Hepatocyte (in vitro differentiated cells): ENCODE data around the gene DLG2. TPM values are rescaled to one million over a fixed set of nuclear protein-coding genes. Genes with fewer than 3 reads are reported as not detected.
A peak's percentile ranks its signal among the peaks of the same experiment; 100 is the strongest.

ENCODE experiments used
- DNase-seq: peaks from one replicate; pipeline ENCODE4 v3.0.0-alpha.2; 2016; ENCODE audit warnings: low spot score
- H2AFZ ChIP-seq: fragments of 200-600 bp; sonication (generic); 2 replicates; pipeline ENCODE4 v1.6.0; 2016; ENCODE audit warnings: antibody characterized with exemption, mild to moderate bottlenecking
- H3K27ac ChIP-seq: fragments of 200-600 bp; sonication (generic); 2 replicates; pipeline ENCODE4 v1.5.1; 2016; ENCODE audit warnings: mild to moderate bottlenecking
- H3K27me3 ChIP-seq: fragments of 200-600 bp; sonication (generic); 2 replicates; pipeline ENCODE4 v1.6.1; 2016
- H3K36me3 ChIP-seq: fragments of 200-600 bp; sonication (generic); replicated peaks from 2 replicates; pipeline ENCODE4 v1.5.1; 2016; ENCODE audit warnings: low read depth; ENCODE audit not compliant: insufficient read depth
- H3K4me1 ChIP-seq: fragments of 200-600 bp; sonication (generic); 2 replicates; pipeline ENCODE4 v1.5.1; 2016; ENCODE audit warnings: mild to moderate bottlenecking, moderate library complexity; ENCODE audit not compliant: insufficient read depth
- H3K4me2 ChIP-seq: fragments of 200-600 bp; sonication (generic); 2 replicates; pipeline ENCODE4 v1.6.0; 2016
- H3K4me3 ChIP-seq: fragments of 200-600 bp; sonication (generic); 2 replicates; pipeline ENCODE4 v1.5.1; 2016; ENCODE audit warnings: mild to moderate bottlenecking
- H3K79me2 ChIP-seq: fragments of 200-600 bp; sonication (generic); 2 replicates; pipeline ENCODE4 v1.6.0; 2017; ENCODE audit warnings: mild to moderate bottlenecking
- H3K9me2 ChIP-seq: fragments of 200-600 bp; sonication (generic); replicated peaks from 2 replicates; pipeline ENCODE4 v1.6.0; 2017; ENCODE audit warnings: mild to moderate bottlenecking; ENCODE audit not compliant: insufficient read depth
- H3K9me3 ChIP-seq: fragments of 200-600 bp; sonication (generic); 2 replicates; pipeline ENCODE4 v1.5.1; 2016; ENCODE audit warnings: low read depth, mild to moderate bottlenecking
- H4K20me1 ChIP-seq: fragments of 200-600 bp; sonication (generic); 2 replicates; pipeline ENCODE4 v1.6.0; 2016; ENCODE audit warnings: mild to moderate bottlenecking; ENCODE audit not compliant: insufficient read depth, poor library complexity, severe bottlenecking
- CTCF ChIP-seq: fragments of 200-600 bp; sonication (generic); IDR thresholded peaks from 2 replicates; pipeline ENCODE4 v1.5.1; 2016; ENCODE audit warnings: antibody characterized with exemption, mild to moderate bottlenecking; ENCODE audit not compliant: poor library complexity
- EZH2 ChIP-seq: fragments of 200-600 bp; sonication (generic); IDR thresholded peaks from 2 replicates; pipeline ENCODE4 v1.6.1; 2016; ENCODE audit warnings: antibody characterized with exemption, mild to moderate bottlenecking, borderline replicate concordance
- EZH2phosphoT487 ChIP-seq: fragments of 200-600 bp; sonication (generic); IDR thresholded peaks from one replicate; pipeline ENCODE4 v1.6.1; 2018; ENCODE audit warnings: antibody characterized with exemption, mild to moderate bottlenecking, low read depth, moderate library complexity; ENCODE audit not compliant: unreplicated experiment, severe bottlenecking
- WGBS: methylation state at CpG from one replicate; pipeline ENCODE4 v1.1.6; 2016; ENCODE audit warnings: low lambda C conversion rate; ENCODE audit errors: missing lambda C conversion rate; 5-methylcytosine and 5-hydroxymethylcytosine counted together
- polyA plus RNA-seq: library from polyadenylated mRNA; unstranded; fragments of >200 nt; fragmentation: Nextera tagmentation; extraction: Ambion mirVana; gene quantifications from 2 replicates; pipeline ENCODE4 v1.2.1, GENCODE V29; 2016
- total RNA-seq: library from RNA; depleted of rRNA; stranded (reverse); fragments of >200 nt; gene quantifications from 2 replicates; pipeline ENCODE4 v1.2.3, GENCODE V29; 2014

The DLG2 gene
- total and polyA plus RNA-seq, 2 experiments from 2014 or later = 2.6 to 6.8 TPM

- no peak overlapping the region for H3K27ac ChIP-seq
- no peaks in the 10 kb centered on the region for H3K9me3 ChIP-seq
- H3K4me1 ChIP-seq = no peaks in the 10 kb centered on the region
- no peak overlapping the region for H2AFZ ChIP-seq
- H3K36me3 ChIP-seq = no peaks in the 10 kb centered on the region
- TF ChIP-seq CTCF (no peak), EZH2phosphoT487 (no peak), EZH2 (no peak)
- no peaks in the 10 kb centered on the region for H3K79me2 ChIP-seq
- no peak for DNase-seq
- H3K4me3 ChIP-seq = no peak overlapping the region
- no peaks in the 10 kb centered on the region for H3K9me2 ChIP-seq
- no peaks in the 10 kb centered on the region for H4K20me1 ChIP-seq
- no peaks in the 10 kb centered on the region for H3K27me3 ChIP-seq
- no peak overlapping the region for H3K4me2 ChIP-seq
These were observed 942.0 kb downstream of the DLG2 start for GRCh38 chr11:84685149-84685548.

- no peak overlapping the region for H3K4me3 ChIP-seq
- no peak overlapping the region for H3K4me2 ChIP-seq
- no peaks in the 10 kb centered on the region for H3K36me3 ChIP-seq
- no peaks in the 10 kb centered on the region for H3K79me2 ChIP-seq
- H4K20me1 ChIP-seq = no peaks in the 10 kb centered on the region
- no peaks in the 10 kb centered on the region for H3K4me1 ChIP-seq
- H2AFZ ChIP-seq = no peak overlapping the region
- no peaks in the 10 kb centered on the region for H3K27me3 ChIP-seq
- no peaks in the 10 kb centered on the region for H3K9me2 ChIP-seq
- H3K9me3 ChIP-seq = no peaks in the 10 kb centered on the region
- H3K27ac ChIP-seq = no peak overlapping the region
- TF ChIP-seq EZH2 (no peak), EZH2phosphoT487 (no peak), CTCF (no peak)
- DNase-seq = no peak
- 80% methylated on average over 2 of the region's 2 CpGs for WGBS
These were observed 945.7 kb downstream of the DLG2 start for GRCh38 chr11:84681456-84681855.

DNA sequence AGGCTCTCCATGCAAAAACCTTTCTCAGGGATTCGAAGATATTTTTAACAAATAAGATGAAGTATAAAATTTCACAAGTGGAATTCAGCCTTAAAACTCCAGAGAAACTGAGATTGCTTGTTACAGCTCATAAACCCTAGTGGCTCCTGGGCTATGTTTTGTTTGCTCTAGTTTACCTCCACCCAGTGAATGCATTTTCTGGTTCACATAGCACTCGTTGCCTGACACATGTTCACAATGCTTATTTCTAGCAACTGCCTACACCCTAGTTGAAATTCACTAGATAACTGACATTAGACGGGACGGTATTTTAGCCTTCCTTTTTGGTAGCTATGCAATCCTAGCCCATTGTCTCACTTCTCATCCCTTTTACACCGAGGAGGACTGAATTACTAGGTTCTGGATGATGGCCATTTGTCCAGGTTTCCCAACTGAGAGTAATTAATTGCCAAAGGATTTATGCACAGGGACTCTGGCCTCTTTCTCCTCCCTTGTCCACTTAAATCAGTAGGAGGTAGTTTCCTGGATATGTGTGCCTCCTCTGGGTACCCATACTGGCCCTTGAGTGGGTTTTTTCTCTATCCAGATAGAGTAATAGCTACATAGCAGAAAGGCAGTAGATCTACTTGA lies 951.6 kb downstream of the DLG2 start:
- WGBS = 82% methylated on average over 5 of the region's 5 CpGs
- Histone ChIP-seq H3K4me2 (no peak overlapping the region), H3K4me3 (no peak overlapping the region), H3K27ac (no peak overlapping the region), H3K79me2 (no peaks in the 10 kb centered on the region), H3K9me3 (no peaks in the 10 kb centered on the region), H4K20me1 (no peaks in the 10 kb centered on the region), H3K27me3 (no peaks in the 10 kb centered on the region), H3K4me1 (no peaks in the 10 kb centered on the region), H3K36me3 (no peaks in the 10 kb centered on the region), H2AFZ (no peak overlapping the region), H3K9me2 (no peaks in the 10 kb centered on the region)
- TF ChIP-seq EZH2 (no peak), CTCF (no peak)
- DNase-seq = no peak

DNA sequence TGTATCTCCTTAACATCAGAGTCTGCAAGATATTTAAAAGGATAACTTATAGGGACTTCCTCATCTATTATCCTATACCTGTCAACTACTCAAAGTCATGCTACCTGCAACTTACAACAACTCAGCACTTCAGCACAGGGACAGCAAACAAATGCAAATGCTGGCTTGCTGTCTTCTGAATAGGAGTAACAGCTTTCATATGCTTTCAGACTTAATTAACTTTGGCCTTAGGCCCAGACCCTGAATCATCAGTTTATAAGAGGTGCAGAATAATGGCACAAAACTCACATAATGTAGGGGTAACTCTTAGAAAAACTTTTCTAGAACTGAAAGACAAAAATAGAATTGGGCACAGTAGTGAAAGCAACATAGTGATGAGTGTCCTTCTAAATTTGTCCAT lies 953.4 kb downstream of the DLG2 start:
- no peaks in the 10 kb centered on the region for H3K9me3 ChIP-seq
- H3K27me3 ChIP-seq = no peaks in the 10 kb centered on the region
- DNase-seq = peak; percentile 4
- H2AFZ ChIP-seq = no peak overlapping the region
- H3K4me2 ChIP-seq = no peak overlapping the region
- no peak for TF ChIP-seq CTCF
- no peak for TF ChIP-seq EZH2
- no peak for TF ChIP-seq EZH2phosphoT487
- no peaks in the 10 kb centered on the region for H3K36me3 ChIP-seq
- H3K9me2 ChIP-seq = no peaks in the 10 kb centered on the region
- no peak overlapping the region for H3K4me3 ChIP-seq
- no peaks in the 10 kb centered on the region for H3K4me1 ChIP-seq
- no peak overlapping the region for H3K27ac ChIP-seq
- no peaks in the 10 kb centered on the region for H4K20me1 ChIP-seq
- H3K79me2 ChIP-seq = no peaks in the 10 kb centered on the region
